Bronchial epithelial cell (primary cell): ENCODE measurements around the gene GPATCH8. TPM values are rescaled to one million over a fixed set of nuclear protein-coding genes. Genes with fewer than 3 reads are reported as not detected.
"Not testable (repeated sequence)": the region's sequence is repeated elsewhere in the genome, so short reads cannot be mapped to it uniquely, and the experiment has no call there.

Experiments used
- DNase-seq: peaks from one replicate; pipeline ENCODE4 v3.0.0-alpha.2; 2010; ENCODE audit warnings: low read depth
- FAIRE-seq: peaks from 2 replicates; lab custom pipeline; 2011; peaks lifted over from hg19 to GRCh38; lab: Jason Lieb, UNC
- H3K27me3 ChIP-seq: 2 replicates; pipeline ENCODE4 v1.5.1; 2011; ENCODE audit warnings: low read length; ENCODE audit not compliant: control insufficient read depth, insufficient read depth
- H3K36me3 ChIP-seq: 2 replicates; pipeline ENCODE4 v1.5.1; 2011; ENCODE audit warnings: low read length; ENCODE audit not compliant: control insufficient read depth, insufficient read depth
- H3K4me3 ChIP-seq: 2 replicates; pipeline ENCODE4 v1.5.1; 2011; ENCODE audit warnings: mild to moderate bottlenecking, low read depth, low read length, control low read depth
- total RNA-seq: library from RNA; depleted of rRNA; stranded (reverse); fragments of >200 nt; gene quantifications from 2 replicates; pipeline ENCODE4 v1.2.1, GENCODE V29; 2014
- TF ChIP-seq, protein P1 (sequence below): IDR thresholded peaks from 2 replicates; pipeline ENCODE4 v1.5.1; 2011; ENCODE audit warnings: mild to moderate bottlenecking, moderate library complexity, low read length, control low read depth, inconsistent platforms; ENCODE audit not compliant: insufficient read depth, severe bottlenecking

GPATCH8 gene
- total RNA-seq, 1 donor from 2014 or later: 14.2 TPM

DNA sequence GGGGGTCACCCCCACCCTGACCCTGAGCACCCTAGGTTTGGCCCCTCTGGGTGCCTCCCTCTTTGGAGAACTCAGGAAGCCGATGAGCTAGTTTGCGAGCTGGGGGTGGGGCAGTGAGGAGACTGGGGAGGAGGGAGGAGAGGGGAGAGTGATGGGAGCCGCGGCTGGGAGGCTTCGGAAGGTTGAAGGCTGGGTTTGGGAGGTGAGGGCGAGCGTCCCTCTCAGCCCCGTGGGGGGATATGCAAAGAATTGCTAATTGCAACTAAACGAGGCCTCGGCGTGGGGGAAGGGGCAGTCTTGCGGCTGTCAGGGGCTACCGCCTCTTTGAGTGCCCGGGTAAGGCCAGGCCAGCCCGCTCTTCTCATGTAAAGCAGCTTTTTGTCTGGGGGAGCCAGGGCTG lies 36.5 kb upstream of the GPATCH8 start:
- TF ChIP-seq, protein P1, sequence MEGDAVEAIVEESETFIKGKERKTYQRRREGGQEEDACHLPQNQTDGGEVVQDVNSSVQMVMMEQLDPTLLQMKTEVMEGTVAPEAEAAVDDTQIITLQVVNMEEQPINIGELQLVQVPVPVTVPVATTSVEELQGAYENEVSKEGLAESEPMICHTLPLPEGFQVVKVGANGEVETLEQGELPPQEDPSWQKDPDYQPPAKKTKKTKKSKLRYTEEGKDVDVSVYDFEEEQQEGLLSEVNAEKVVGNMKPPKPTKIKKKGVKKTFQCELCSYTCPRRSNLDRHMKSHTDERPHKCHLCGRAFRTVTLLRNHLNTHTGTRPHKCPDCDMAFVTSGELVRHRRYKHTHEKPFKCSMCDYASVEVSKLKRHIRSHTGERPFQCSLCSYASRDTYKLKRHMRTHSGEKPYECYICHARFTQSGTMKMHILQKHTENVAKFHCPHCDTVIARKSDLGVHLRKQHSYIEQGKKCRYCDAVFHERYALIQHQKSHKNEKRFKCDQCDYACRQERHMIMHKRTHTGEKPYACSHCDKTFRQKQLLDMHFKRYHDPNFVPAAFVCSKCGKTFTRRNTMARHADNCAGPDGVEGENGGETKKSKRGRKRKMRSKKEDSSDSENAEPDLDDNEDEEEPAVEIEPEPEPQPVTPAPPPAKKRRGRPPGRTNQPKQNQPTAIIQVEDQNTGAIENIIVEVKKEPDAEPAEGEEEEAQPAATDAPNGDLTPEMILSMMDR: no peak
- no peak for FAIRE-seq
- no peaks in the 10 kb centered on the region for H3K36me3 ChIP-seq
- no peak for DNase-seq
- H3K27me3 ChIP-seq: no peaks in the 10 kb centered on the region
- no peak overlapping the region for H3K4me3 ChIP-seq

DNA sequence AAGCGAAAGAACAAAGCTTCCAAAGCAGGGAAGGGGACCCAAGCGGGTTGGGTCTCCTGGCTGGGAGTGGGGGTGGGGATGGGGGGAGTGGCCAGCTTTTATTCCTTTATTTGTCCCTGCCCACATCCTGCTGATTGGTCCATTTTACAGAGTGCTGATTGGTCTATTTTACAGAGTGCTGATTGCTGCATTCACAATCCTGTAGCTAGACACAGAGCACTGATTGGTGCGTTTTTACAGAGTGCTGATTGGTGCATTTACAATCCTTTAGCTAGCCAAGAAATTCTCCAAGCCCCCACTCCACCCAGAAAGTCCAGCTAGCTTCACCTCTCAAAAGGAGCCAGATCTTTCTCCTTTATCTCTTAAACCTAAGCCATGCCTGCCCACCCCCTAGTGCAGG lies 34.7 kb upstream of the GPATCH8 start:
- DNase-seq, FAIRE-seq, H3K27me3 ChIP-seq, H3K36me3 ChIP-seq, H3K4me3 ChIP-seq: not testable (repeated sequence)

DNA sequence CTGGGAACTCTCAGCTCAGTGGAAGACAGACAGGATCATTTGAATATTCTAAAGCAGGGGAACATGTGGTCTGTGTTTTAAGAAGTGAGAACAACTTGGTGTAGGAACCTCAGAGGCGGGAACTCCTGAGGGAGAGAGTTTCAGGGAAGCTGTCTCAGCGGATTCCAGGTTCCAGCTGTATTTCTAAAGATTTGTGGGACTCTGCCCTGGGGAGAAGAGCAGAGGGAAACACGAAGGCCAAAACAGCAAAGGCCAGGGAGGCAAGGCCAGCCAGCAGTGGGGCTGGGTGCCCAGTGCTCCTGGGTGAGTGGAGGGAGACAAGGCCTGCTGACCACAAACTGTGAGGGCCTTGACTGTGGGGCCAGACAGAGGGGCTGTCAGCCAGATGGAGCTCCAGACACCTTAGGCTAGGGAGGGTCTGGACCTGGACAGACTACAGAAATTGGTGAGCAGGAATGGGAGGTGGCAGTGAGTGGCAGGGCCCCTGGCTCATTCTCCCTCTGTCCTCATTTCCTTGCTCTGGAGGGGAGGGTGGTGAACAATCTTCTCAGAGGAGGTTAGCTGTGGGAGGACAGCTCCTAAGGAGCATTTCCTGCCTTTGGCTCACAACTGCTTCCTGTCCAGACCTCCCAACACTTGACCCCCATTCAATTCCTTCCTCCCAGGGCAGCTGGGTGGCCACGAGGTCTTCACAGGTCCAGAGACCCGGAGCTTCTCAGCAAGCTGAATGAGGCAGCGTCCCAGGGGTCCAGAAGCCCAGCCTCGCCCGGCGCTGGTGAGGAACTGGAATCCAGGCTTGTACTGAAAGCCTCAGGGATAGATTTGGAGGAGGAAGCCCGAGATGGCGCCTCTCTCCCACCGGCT lies 33.1 kb upstream of the GPATCH8 start:
- no peak for FAIRE-seq
- no peak overlapping the region for H3K4me3 ChIP-seq
- no peaks in the 10 kb centered on the region for H3K36me3 ChIP-seq
- TF ChIP-seq, protein P1: no peak
- DNase-seq: no peak
- no peaks in the 10 kb centered on the region for H3K27me3 ChIP-seq

DNA sequence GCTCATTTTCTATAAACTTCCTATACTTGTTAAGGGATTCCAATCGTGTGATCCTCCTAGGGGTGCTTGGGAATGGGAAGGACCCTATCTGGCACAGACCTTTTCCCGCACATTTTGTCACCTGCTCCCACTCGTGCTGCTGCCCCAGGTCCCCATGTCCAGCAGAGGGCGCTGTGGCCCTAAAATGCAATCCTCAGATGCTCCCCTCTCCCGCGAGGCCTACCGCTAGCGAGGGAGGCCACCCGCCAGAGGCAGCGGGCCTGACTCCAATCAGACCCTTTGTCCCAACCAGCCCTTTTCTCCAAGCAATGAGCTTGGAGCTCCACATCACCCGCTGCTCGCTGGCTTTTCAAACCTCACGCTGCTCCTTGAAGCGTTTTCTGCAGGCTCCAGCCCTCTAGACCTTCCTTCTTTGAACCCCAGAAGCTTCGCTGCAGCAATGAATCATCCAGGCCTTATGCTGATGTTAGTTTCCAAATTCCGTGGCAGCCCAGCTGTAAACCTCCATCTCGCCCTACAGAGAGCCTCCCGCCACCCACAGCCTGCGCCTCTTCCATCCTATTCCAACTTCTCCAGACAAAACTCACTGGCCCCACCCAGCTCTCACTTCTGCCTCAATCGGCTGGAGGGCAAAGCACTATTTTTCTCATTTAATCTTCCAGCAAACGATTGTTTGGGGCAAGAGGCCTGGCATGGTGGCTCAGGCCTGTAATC lies 30.5 kb upstream of the GPATCH8 start:
- H3K4me3 ChIP-seq: no peak overlapping the region
- FAIRE-seq: no peak

DNA sequence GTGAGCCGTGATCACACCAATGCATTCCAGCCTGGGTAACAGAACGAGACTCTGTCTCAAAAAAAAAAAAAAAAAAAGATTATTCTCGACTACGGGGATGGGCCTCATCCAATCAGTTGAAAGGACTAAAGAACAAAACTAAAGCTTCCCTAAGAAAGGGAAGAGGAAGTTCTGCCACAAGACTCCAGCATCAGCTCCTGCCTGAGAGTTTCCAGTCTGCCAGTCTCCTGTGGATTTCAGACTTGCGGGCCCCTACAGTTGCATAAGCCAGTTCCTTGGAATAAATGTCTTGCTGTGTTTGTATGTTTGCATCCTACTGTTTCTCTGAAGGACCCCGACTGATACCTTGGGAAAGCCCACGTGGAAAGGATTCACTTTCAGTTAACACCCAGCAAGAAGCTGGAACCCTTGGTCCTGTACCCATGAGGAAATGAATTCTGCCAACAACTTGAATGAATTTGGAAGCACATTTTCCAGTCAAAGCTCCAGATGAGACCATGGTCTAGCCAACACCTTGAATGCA lies 27.8 kb upstream of the GPATCH8 start:
- no peak for DNase-seq
- H3K27me3 ChIP-seq: no peaks in the 10 kb centered on the region
- FAIRE-seq: no peak
- no peak overlapping the region for H3K4me3 ChIP-seq
- TF ChIP-seq, protein P1: no peak
- no peaks in the 10 kb centered on the region for H3K36me3 ChIP-seq

More for the DNA sequence above, 30.5 kb upstream of the GPATCH8 start:
- no peaks in the 10 kb centered on the region for H3K36me3 ChIP-seq
- no peaks in the 10 kb centered on the region for H3K27me3 ChIP-seq
- DNase-seq: peak; percentile 59
- TF ChIP-seq, protein P1: peak; percentile 95

DNA sequence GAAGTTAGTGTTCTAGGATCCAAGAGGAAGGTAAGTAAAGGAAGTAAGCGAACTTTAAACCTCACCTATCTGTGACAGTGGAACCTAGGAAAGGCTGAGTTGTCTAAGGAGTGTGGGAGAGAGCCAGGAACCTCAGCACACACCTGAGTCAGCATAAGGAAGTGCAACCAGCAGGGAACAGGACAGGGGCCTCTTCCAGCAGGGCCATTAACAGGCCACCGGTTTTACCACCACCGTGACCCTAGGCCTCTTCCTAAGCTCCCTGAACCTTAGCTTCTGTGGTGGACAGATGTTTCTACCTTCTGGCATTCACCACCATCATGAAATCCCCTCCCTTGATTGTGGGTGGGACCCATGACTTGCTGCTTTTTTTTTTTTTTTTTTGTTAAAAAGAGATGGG lies 26.7 kb upstream of the GPATCH8 start:
- TF ChIP-seq, protein P1: no peak
- DNase-seq: peak; percentile 32
- Histone ChIP-seq H3K27me3 (no peaks in the 10 kb centered on the region), H3K4me3 (no peak overlapping the region), H3K36me3 (no peaks in the 10 kb centered on the region)
- no peak for FAIRE-seq
